Skeletal muscle satellite cell (primary cell): ENCODE data around the gene SCUBE2.

Experiments used
- H3K27me3 ChIP-seq: 2 replicates; pipeline ENCODE4 v1.7.0; 2013; ENCODE audit warnings: low read length; ENCODE audit not compliant: control insufficient read depth, insufficient read depth
- H3K36me3 ChIP-seq: 2 replicates; pipeline ENCODE4 v1.7.0; 2013; ENCODE audit warnings: mild to moderate bottlenecking, control low read depth, low read length; ENCODE audit not compliant: insufficient read depth
- H3K4me1 ChIP-seq: 2 replicates; pipeline ENCODE4 v1.7.0; 2013; ENCODE audit warnings: low read length; ENCODE audit not compliant: control insufficient read depth, insufficient read depth
- H3K4me2 ChIP-seq: 2 replicates; pipeline ENCODE4 v1.7.0; 2013; ENCODE audit warnings: mild to moderate bottlenecking, low read length
- H3K4me3 ChIP-seq: 2 replicates; pipeline ENCODE4 v1.7.0; 2013; ENCODE audit warnings: low read length
- H3K9ac ChIP-seq: 2 replicates; pipeline ENCODE4 v1.7.0; 2013; ENCODE audit warnings: mild to moderate bottlenecking, low read depth, low read length, moderate library complexity
- H3K9me3 ChIP-seq: replicated peaks from 2 replicates; pipeline ENCODE4 v1.7.0; 2013; ENCODE audit warnings: mild to moderate bottlenecking, control low read depth, low read length

The SCUBE2 gene

DNA sequence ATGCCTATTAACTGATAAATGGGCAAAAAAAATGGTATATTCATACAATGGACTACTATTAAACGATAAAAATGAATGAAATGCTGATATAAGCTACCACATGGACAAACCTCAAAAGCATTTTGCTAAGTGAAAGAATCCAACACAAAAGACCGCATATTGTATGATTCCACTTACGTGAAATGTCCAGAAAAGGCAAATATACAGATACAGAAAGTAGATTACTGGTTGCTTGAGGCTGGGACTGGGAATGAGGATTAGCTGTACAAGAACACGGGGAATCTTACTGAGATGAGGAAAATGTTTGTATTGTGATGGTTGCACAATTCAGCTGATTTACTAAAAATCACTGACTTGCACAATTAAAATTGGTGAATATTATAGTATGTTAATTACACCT is 8.8 kb downstream of the SCUBE2 start:
- H3K36me3 ChIP-seq, result no peaks in the 10 kb centered on the region
- no peaks in the 10 kb centered on the region for H3K4me1 ChIP-seq

DNA sequence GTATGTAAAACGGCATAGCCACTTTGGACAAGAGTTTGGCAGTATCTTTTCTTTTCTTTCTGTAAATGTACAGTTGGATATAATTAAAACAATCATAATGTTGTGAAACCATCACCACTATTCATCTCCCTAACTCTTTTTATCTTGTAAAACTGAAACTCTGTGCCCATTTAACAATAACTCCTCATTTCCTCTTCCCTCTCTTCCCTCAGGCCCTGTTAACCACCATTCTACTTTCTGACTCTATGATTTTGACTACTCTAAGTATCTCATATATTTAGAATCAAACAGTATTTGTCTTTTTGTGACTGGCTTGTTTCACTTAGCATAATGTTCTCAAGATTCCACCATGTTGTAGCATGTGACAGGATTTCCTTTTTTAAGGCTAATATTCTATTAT is 10.2 kb downstream of the SCUBE2 start:
- Histone ChIP-seq H3K9ac (no peak overlapping the region), H3K4me3 (no peak overlapping the region), H3K27me3 (no peaks in the 10 kb centered on the region), H3K4me1 (no peaks in the 10 kb centered on the region), H3K4me2 (no peak overlapping the region), H3K36me3 (no peaks in the 10 kb centered on the region), H3K9me3 (no peaks in the 10 kb centered on the region)

More for the DNA sequence above, 8.8 kb downstream of the SCUBE2 start:
- Histone ChIP-seq H3K9ac (no peak overlapping the region), H3K9me3 (no peaks in the 10 kb centered on the region), H3K4me2 (no peak overlapping the region), H3K27me3 (no peaks in the 10 kb centered on the region), H3K4me3 (no peak overlapping the region)

DNA sequence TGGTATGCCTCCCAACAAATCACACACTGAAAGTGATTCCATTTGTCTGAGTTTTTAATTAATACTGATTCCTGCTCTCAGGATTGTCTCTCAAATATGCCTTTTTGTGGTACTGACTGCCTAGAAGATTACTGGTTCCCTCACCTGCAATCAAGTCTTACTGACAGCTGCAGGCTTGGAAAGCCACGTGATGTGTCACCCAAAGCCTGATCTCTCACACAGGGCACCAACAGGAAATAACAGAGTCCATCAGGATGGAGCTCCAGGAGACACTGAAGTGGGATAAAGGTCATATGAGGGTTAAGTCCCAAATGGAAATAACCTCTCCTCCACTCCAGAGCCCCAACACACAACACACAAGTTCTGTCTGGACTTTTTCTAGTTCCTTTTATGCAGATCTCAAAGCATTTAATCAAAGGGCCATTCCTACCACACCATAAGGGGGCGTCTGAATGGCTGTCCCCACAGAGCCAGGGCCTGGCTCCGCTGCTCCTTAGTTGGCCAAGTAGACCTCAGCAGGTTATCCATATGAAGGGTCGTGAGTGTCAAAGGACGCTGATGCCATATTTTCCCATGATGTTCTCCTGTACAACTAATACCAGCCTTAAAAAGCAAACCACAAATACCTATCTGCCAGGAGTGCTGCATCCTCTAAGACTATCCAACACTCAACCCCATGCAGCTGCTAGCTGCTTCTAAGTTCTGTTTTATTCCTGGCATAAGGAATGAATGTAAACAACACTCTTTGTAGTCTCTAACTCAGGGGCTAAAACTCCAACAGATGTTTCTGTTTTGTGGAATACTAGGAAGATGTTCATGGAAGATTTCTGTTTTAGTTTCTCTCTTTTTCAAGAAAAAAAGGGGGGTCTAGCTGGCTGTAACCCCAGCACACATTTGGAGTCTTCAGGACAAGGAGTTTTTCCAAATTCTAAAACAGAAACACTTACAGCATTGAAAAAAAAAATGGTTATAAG is 13.0 kb downstream of the SCUBE2 start:
- no peaks in the 10 kb centered on the region for H3K9me3 ChIP-seq

DNA sequence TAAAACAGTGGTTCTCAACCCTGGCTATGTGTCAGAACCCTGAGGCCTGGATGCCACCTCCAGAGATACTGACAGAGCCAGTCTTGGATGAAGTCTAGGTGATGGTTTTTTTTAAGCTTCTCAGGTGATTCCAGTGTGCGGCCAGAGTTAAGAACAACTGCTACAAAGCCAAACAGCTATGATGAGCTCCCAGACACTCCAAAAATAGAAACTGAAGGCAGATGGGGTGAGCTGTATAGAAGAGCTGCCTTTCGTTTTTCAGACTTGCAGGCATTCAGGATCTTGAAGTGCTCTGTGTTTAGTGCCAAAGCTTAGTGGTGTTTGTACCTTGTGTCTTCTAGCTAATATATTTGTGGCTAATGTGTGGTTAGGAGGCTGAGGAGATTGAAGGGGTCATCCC is 14.2 kb downstream of the SCUBE2 start:
- Histone ChIP-seq H3K27me3 (peaks cover 4% of the 10 kb centered on the region), H3K4me2 (no peak overlapping the region), H3K4me1 (no peaks in the 10 kb centered on the region), H3K9me3 (no peaks in the 10 kb centered on the region), H3K36me3 (no peaks in the 10 kb centered on the region), H3K9ac (no peak overlapping the region), H3K4me3 (no peak overlapping the region)

More for the DNA sequence above, 13.0 kb downstream of the SCUBE2 start:
- Histone ChIP-seq H3K4me1 (no peaks in the 10 kb centered on the region), H3K9ac (no peak overlapping the region), H3K4me2 (no peak overlapping the region), H3K36me3 (no peaks in the 10 kb centered on the region), H3K27me3 (no peaks in the 10 kb centered on the region), H3K4me3 (no peak overlapping the region)

DNA sequence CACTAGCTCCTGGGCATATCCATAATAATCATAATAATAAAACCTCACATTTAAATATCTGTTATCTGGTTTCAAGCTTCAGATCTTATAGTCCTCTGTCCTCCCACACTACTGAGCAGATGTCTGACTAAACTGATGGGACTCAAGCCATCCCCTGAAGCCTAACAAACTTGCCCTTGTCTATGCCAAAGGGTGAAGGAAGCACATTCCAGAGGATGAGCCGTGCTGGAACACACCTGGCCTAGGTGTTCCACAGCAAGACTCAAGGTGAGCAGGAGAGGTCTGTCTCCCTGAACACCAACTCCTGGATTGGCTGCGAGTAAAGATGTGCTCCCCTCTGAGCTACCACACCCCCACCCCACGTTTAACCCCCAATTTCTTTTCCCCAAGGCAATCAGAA is 14.7 kb downstream of the SCUBE2 start:
- Histone ChIP-seq H3K9me3 (no peaks in the 10 kb centered on the region), H3K4me3 (no peak overlapping the region), H3K4me1 (no peaks in the 10 kb centered on the region), H3K4me2 (no peak overlapping the region), H3K27me3 (peaks cover 4% of the 10 kb centered on the region), H3K9ac (no peak overlapping the region), H3K36me3 (no peaks in the 10 kb centered on the region)

DNA sequence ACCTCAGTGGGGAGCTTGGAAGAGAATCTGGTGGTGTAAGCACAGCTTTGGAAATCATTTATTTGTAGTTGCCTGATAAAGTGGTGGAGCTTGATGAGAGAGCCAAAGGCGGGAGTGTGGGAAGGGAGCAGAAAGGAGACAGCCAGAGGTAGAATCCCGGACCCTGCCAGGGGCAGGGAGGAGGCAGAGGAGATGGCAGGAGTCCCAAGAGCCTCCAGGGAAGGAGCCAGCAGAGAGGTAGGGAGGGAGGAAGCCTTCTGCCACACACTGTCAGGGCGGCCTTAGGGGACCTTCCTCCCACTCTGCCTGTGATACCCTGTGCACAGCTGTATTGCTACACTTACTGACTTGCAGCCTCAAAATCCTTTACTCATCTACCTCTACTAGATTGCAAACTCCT is 15.4 kb downstream of the SCUBE2 start:
- H3K4me1 ChIP-seq, result no peaks in the 10 kb centered on the region
- no peak overlapping the region for H3K9ac ChIP-seq
- H3K9me3 ChIP-seq, result no peaks in the 10 kb centered on the region
- H3K36me3 ChIP-seq, result no peaks in the 10 kb centered on the region
- no peak overlapping the region for H3K4me3 ChIP-seq
- peaks cover 4% of the 10 kb centered on the region for H3K27me3 ChIP-seq
- H3K4me2 ChIP-seq, result no peak overlapping the region

DNA sequence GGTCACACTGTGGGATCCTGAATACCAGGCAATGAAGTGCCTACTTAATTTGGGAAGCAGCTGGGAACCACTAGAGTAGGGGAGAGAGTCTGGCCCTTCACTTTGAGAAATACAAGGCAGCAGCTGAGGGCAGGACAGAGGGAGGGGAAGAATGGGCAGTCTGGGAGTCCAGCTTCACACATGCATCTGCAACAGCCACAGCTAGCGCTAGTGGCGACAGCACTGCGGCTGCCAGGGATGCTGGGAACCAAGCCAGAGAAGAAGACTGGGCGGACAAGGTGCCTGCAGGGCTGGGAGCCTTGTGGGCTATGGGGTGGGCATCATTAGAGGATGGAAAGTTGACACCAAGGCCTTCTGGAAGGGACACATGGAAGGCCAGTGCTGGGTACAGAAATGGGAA is 15.8 kb downstream of the SCUBE2 start:
- no peaks in the 10 kb centered on the region for H3K36me3 ChIP-seq
- no peaks in the 10 kb centered on the region for H3K4me1 ChIP-seq
- no peak overlapping the region for H3K9ac ChIP-seq
- H3K27me3 ChIP-seq, result peaks cover 4% of the 10 kb centered on the region
- H3K4me2 ChIP-seq, result no peak overlapping the region
- H3K9me3 ChIP-seq, result no peaks in the 10 kb centered on the region
- H3K4me3 ChIP-seq, result no peak overlapping the region

DNA sequence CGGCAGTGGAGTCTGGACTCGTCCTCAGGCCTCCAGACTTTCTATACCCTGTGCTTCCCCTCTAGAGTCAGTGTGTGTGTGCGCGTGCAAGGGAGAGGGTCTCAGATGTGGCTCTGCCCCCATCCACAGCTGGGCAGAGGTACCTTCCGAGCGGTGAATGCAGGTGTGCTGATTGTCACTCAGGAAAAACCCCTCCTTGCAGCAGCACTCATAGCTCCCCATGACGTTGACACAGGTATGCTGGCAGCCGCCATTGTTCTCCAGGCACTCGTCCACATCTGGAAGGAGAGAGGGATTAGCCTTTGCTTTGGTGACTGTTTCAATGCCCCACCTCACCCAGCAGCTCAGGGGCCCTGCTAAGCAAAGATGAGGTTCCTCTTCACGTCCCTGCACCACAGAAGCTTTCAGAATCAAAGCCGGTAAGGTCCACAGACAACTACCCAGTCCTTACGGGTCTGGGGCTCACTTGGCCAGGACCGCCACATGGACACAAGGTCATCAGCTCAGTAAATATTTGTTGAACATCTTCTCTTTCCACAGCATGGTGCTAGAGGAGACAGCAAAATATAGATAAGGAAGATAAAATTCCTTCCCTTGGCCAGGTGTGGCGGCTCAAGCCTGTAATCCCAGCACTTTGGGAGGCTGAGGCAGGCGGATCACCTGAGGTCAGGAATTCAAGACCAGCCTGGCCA is 16.9 kb downstream of the SCUBE2 start:
- Histone ChIP-seq H3K4me2 (no peak overlapping the region), H3K9me3 (no peaks in the 10 kb centered on the region), H3K9ac (no peak overlapping the region), H3K4me3 (no peak overlapping the region), H3K4me1 (no peaks in the 10 kb centered on the region), H3K27me3 (peaks cover 4% of the 10 kb centered on the region), H3K36me3 (no peaks in the 10 kb centered on the region)

DNA sequence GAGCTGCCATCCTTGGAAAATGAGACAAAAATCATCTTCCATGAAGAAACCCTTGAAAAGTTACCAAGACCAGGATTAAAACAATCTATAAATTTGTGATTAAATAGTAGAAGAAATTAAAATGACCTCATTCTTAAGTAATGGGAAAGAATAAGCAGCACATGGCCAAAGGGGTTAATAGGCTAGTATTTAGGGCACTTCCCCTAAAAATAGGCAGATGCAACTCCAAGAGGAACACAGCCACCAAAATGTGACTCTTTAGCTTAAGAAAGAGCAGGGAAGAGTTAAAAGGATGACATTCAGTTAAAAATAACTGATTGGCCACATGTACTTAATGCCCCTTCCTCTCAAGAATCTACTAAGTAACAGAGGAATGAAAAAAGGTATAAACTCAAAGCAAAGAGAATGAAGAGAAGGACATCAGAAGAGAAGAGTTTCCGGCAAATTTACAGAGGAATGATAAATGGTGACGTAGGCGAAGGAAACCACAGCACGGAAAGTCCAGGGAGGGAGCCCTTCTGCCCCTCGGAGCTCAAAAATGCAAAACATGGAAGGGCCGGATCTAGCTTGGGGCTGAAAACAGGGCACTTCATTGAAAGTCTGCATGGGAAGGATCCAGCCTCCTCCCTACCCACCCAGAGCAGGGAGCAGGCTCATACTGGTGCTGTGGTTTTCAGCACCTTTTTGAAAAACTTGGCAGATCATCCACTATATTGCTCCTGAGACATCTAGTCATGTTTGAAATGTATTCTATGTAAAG is 17.8 kb downstream of the SCUBE2 start:
- H3K27me3 ChIP-seq, result peaks cover 4% of the 10 kb centered on the region
- H3K4me2 ChIP-seq, result no peak overlapping the region
- no peaks in the 10 kb centered on the region for H3K4me1 ChIP-seq
- no peaks in the 10 kb centered on the region for H3K9me3 ChIP-seq
- no peak overlapping the region for H3K4me3 ChIP-seq
- H3K36me3 ChIP-seq, result no peaks in the 10 kb centered on the region
- no peak overlapping the region for H3K9ac ChIP-seq

DNA sequence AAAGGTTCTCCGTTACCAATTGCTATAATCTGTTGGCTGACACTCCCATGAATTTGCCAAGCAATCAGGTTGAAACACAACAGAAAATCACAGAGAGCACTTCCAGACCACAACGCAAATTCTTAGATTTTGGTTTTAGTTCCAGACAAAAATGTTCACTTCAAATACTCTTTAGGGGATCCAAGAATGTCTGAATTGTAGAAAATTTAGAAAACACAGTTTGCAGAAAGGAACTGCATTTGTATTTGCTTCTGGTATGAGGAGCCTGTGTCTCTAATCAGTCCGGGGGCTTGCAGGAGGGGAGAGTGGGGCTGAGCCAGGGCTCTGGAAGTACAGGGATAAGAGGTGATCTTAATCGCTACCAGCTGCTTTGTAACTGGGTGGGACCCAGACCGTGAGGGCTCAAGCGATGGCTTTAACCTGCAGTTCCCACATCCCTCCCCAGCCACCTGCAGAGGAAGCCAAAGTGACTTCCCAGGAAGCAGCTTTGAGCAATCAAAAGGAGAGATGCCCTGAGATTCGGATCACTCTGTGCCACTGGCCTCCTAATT is 18.7 kb downstream of the SCUBE2 start:
- H3K27me3 ChIP-seq, result peaks cover 4% of the 10 kb centered on the region
- no peak overlapping the region for H3K9ac ChIP-seq
- H3K36me3 ChIP-seq, result no peaks in the 10 kb centered on the region
- no peak overlapping the region for H3K4me2 ChIP-seq
- no peaks in the 10 kb centered on the region for H3K9me3 ChIP-seq
- no peaks in the 10 kb centered on the region for H3K4me1 ChIP-seq
- H3K4me3 ChIP-seq, result no peak overlapping the region

DNA sequence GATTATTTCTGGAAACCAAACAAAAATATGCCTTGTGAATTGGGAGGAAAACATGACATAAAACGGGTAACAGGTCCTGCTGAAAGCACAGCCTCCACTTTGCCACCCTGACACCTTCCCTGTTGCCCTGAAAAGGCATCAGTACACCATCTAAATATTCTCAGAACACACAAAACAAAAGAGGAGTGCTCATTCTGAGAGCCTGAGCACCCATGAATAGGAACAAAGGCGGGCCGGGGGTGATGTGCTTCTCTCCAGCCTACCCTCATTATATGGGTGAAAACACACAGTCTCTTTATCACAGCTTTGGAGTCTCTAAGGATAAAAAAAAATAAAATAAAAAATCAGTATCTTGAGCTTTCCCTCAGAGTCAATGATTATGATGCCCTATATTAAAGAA is 19.7 kb downstream of the SCUBE2 start:
- Histone ChIP-seq H3K4me2 (no peak overlapping the region), H3K27me3 (peaks cover 4% of the 10 kb centered on the region), H3K9me3 (no peaks in the 10 kb centered on the region), H3K9ac (no peak overlapping the region), H3K36me3 (no peaks in the 10 kb centered on the region), H3K4me3 (no peak overlapping the region), H3K4me1 (no peaks in the 10 kb centered on the region)
